Kidney (tissue), 14 donors: ENCODE measurements around the gene MT1H. TPM values are rescaled to one million over a fixed set of nuclear protein-coding genes. Genes with fewer than 3 reads are reported as not detected.

Source experiments
- DNase-seq, 5 donors: peaks; one replicate each; pipeline ENCODE4 v3.0.0-alpha.2; 2013 to 2020
- FAIRE-seq: peaks from 2 replicates; lab custom pipeline; 2012; peaks lifted over from hg19 to GRCh38; lab: Jason Lieb, UNC
- H3K27ac ChIP-seq, 2 donors: one replicate each; pipeline ENCODE4 v1.7.0; 2013; ENCODE audit warnings: low read depth in 2 of 2, low read length in 2 of 2, inconsistent platforms in 1 of 2
- H3K27me3 ChIP-seq: one replicate; pipeline ENCODE4 v1.7.1; 2013; ENCODE audit warnings: low read length, inconsistent platforms; ENCODE audit not compliant: control insufficient read depth, insufficient read depth
- H3K36me3 ChIP-seq, 3 donors: one replicate each; pipeline versions ENCODE4 v1.7.0 to v1.7.1; 2013; ENCODE audit warnings: low read length in 3 of 3, control low read depth in 1 of 3, inconsistent platforms in 1 of 3; ENCODE audit not compliant: insufficient read depth in 3 of 3, control insufficient read depth in 2 of 3
- H3K4me1 ChIP-seq, 3 donors: one replicate each; pipeline versions ENCODE4 v1.7.0 to v1.7.1; 2013; ENCODE audit warnings: low read length in 3 of 3, inconsistent platforms in 1 of 3, low read depth in 1 of 3; ENCODE audit not compliant: control insufficient read depth in 2 of 3, insufficient read depth in 2 of 3
- H3K4me3 ChIP-seq, 3 donors: one replicate each; pipeline versions ENCODE4 v1.7.0 to v1.8.1; 2013; ENCODE audit warnings: low read length in 3 of 3, control low read depth in 1 of 3, inconsistent platforms in 1 of 3
- H3K9ac ChIP-seq, 3 donors: one replicate each; pipeline versions ENCODE4 v1.7.0 to v1.7.1; 2013; ENCODE audit warnings: low read length in 3 of 3, control low read depth in 1 of 3, inconsistent platforms in 1 of 3
- H3K9me3 ChIP-seq, 3 donors: one replicate each; pipeline versions ENCODE4 v1.7.0 to v1.7.1; 2013; ENCODE audit warnings: low read length in 3 of 3, control low read depth in 1 of 3, inconsistent platforms in 1 of 3; ENCODE audit not compliant: control insufficient read depth in 2 of 3, insufficient read depth in 1 of 3
- intact Hi-C: fragments of 100-400 bp; cut with DNase I; formaldehyde crosslinking; loops from one replicate; pipeline ENCODE4 v1.11.1; 2022
- polyA plus RNA-seq: library from polyadenylated mRNA; stranded (reverse); fragments of 350-450 nt; fragmentation: Illumina TruSeq; extraction: RNeasy Lipid Tissue Mini Kit (QIAGEN cat#74804); gene quantifications from one replicate; pipeline ENCODE4 v1.2.3, GENCODE V29; 2014; ENCODE audit warnings: low read depth, low replicate concordance; ENCODE audit not compliant: insufficient read depth
- total RNA-seq: library from RNA; stranded (reverse); fragmentation: NEBNext Ultra II Directional; extraction: Animal tissue kit (Norgen Biotek cat#: 25700); gene quantifications from one replicate; pipeline ENCODE4 v1.2.1, GENCODE V29; 2021
- TF ChIP-seq, protein P1 (sequence below): IDR thresholded peaks from 3 replicates; pipeline ENCODE4 v1.5.1; 2012; ENCODE audit warnings: mild to moderate bottlenecking, moderate library complexity, borderline replicate concordance; ENCODE audit not compliant: insufficient read depth; ENCODE audit errors: extremely low read depth
- donor health status: control.
- donor health status: control.
- donor health status: control.
- donor health status: control.
- donor health status: control.
- donor health status: DM: yes; HTN: yes; CAD: no.
- donor health status: Normal renal cell carcinoma (clear cell type).

The MT1H gene
- total and polyA plus RNA-seq, 2 donors from 2014 or later, result 4.4 to 606 TPM

- Histone ChIP-seq H3K4me1 (peaks cover 0 to 3% (median 0%) of the 10 kb centered on the region in 3 donors), H3K9me3 (no peaks in the 10 kb centered on the region), H3K4me3 (peak overlapping the region in 2 of 3 donors; percentile 72 to 85), H3K36me3 (no peaks in the 10 kb centered on the region), H3K27ac (peak overlapping the region; percentile 63 to 88), H3K27me3 (peaks cover 4% of the 10 kb centered on the region), H3K9ac (peak overlapping the region in 1 of 3 donors; percentile 87)
- FAIRE-seq (no peak), DNase-seq (peak in 1 of 5 donors; percentile 64)
- intact Hi-C loops, result no loop called here
- TF ChIP-seq, protein P1, sequence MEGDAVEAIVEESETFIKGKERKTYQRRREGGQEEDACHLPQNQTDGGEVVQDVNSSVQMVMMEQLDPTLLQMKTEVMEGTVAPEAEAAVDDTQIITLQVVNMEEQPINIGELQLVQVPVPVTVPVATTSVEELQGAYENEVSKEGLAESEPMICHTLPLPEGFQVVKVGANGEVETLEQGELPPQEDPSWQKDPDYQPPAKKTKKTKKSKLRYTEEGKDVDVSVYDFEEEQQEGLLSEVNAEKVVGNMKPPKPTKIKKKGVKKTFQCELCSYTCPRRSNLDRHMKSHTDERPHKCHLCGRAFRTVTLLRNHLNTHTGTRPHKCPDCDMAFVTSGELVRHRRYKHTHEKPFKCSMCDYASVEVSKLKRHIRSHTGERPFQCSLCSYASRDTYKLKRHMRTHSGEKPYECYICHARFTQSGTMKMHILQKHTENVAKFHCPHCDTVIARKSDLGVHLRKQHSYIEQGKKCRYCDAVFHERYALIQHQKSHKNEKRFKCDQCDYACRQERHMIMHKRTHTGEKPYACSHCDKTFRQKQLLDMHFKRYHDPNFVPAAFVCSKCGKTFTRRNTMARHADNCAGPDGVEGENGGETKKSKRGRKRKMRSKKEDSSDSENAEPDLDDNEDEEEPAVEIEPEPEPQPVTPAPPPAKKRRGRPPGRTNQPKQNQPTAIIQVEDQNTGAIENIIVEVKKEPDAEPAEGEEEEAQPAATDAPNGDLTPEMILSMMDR, result no peak
These were observed 42.9 kb upstream of the MT1H start for GRCh38 chr16:56626685-56627084.

DNA sequence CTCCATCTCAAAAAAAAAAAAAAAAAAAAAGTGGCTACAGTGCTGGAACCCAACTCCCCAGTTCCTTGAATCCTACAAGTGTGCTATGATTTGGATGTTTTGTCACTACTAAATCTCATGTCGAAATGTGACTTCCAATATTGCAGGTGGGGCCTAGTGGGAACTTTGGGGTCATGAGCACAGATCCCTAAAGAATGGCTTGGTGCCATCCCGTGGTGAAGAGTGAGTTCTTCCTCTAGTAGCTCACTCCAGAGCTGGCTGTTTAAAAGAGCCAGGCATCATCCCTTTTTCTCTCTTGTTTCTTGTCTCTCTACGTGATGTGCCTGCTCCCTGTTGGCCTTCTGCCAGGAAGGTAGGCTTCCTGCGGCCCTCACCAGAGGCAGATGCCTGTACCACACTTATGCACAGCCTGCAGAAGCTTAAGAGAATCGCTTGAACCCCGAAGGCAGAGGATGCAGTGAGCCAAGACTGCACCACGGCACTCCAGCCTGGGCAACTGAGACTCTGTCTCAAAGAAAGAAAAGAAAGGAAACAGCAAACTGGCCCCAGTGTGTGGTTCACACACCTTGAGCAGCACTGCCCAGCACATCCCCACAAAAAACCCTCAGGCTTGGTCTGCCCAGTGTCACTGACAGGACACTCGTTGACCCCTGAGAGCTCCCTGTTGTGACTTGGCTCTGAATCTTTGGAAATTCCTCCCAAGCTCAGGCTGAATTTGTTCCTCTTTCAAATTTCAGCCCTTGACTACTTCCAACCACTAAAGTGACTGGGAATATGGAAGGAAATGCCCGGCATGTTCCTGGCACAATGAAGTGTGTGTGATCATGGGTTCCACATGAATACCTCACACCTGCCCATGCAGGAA, 40.9 kb upstream of the MT1H start:
- no peak overlapping the region for H3K27ac ChIP-seq
- no peak overlapping the region for H3K4me3 ChIP-seq
- intact Hi-C loops, result no loop called here
- H3K9me3 ChIP-seq, result no peaks in the 10 kb centered on the region
- H3K4me1 ChIP-seq, result peaks cover 0 to 6% (median 0%) of the 10 kb centered on the region in 3 donors
- no peak for FAIRE-seq
- no peak overlapping the region for H3K9ac ChIP-seq
- TF ChIP-seq, protein P1, result no peak
- peaks cover 16% of the 10 kb centered on the region for H3K27me3 ChIP-seq
- H3K36me3 ChIP-seq, result no peaks in the 10 kb centered on the region
- DNase-seq, result no peak

DNA sequence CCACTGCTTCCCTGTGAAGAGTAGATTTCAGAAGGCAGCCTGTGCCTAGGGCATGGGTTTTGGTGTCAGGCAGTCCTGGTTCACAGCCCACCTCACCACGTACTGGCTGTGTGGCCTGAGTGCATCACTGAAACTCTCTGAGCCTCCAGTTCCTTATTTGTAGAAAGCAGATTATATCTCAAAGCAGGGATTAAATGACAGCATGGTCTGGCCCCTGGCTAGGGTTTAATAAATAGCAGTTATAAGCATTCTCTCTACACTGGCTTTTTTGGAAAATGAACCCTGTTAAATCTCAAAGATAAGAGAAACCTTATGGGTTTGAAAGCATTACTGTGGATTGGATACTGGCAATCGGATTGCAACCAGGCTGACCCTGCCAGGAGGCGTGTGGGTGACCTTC, 40.1 kb upstream of the MT1H start:
- intact Hi-C loops, result no loop called here
- peaks cover 24% of the 10 kb centered on the region for H3K27me3 ChIP-seq
- H3K27ac ChIP-seq, result no peak overlapping the region

More for the DNA sequence above, 40.1 kb upstream of the MT1H start:
- H3K4me1 ChIP-seq, result peaks cover 0 to 6% (median 0%) of the 10 kb centered on the region in 3 donors
- DNase-seq (no peak), FAIRE-seq (no peak)
- no peaks in the 10 kb centered on the region for H3K36me3 ChIP-seq
- no peak overlapping the region for H3K4me3 ChIP-seq
- no peak overlapping the region for H3K9ac ChIP-seq
- H3K9me3 ChIP-seq, result no peaks in the 10 kb centered on the region
- TF ChIP-seq, protein P1, result no peak
